Gastroesophageal sphincter (tissue), 4 donors: ENCODE data around the gene PTGIR. TPM values are rescaled to one million over a fixed set of nuclear protein-coding genes. Genes with fewer than 3 reads are reported as not detected.

Experiments used
- ATAC-seq: fragments of 150-250 bp; one replicate; pipeline ENCODE4 v1.9.1; 2016; ENCODE audit warnings: mild to moderate bottlenecking, moderate library complexity
- H3K27ac ChIP-seq, 4 donors: fragments of 200-600 bp; sonication (generic) in 3 of 4; 1 replicate in 3 of 4; 2 replicates in 1 of 4; pipeline ENCODE4 v1.5.1; 2016 to 2019
- H3K27me3 ChIP-seq: fragments of 200-600 bp; sonication (generic); one replicate; pipeline ENCODE4 v1.5.1; 2019
- H3K36me3 ChIP-seq, 2 donors: fragments of 200-600 bp; sonication (generic); one replicate each; pipeline ENCODE4 v1.5.1; 2019; ENCODE audit warnings: control low read depth in 1 of 2
- H3K4me1 ChIP-seq, 3 donors: fragments of 200-600 bp; sonication (generic); 1 replicate in 2 of 3; 2 replicates in 1 of 3; pipeline ENCODE4 v1.5.1; 2016 to 2019; ENCODE audit warnings: control low read depth in 2 of 3
- H3K4me3 ChIP-seq, 2 donors: fragments of 200-600 bp; sonication (generic); one replicate each; pipeline ENCODE4 v1.5.1; 2019; ENCODE audit warnings: mild to moderate bottlenecking in 1 of 2, moderate library complexity in 1 of 2
- H3K9me3 ChIP-seq, 3 donors: fragments of 200-600 bp; sonication (generic); one replicate each; pipeline ENCODE4 v1.5.1; 2017 to 2019; ENCODE audit warnings: control low read depth in 2 of 3
- EP300 ChIP-seq: sonication (generic); formaldehyde crosslinking; IDR thresholded peaks from one replicate; pipeline ENCODE4 v1.6.1; 2017; ENCODE audit warnings: antibody characterized with exemption, mild to moderate bottlenecking
- POLR2A ChIP-seq, 2 donors: fragments of 450-650 bp; IDR thresholded peaks; one replicate each; pipeline ENCODE4 v1.6.1; 2017; ENCODE audit warnings: antibody characterized with exemption in 2 of 2, mild to moderate bottlenecking in 2 of 2, moderate library complexity in 1 of 2
- POLR2AphosphoS5 ChIP-seq: sonication (generic); formaldehyde crosslinking; IDR thresholded peaks from one replicate; pipeline ENCODE4 v1.6.1; 2017; ENCODE audit warnings: antibody characterized with exemption
- WGBS, 2 donors: methylation state at CpG; one replicate each; pipeline ENCODE4 v1.1.5; 2018; ENCODE audit warnings: low coverage in 1 of 2; 5-methylcytosine and 5-hydroxymethylcytosine counted together
- total RNA-seq, 4 donors: library from RNA; depleted of rRNA; stranded (reverse); fragments of >200 nt; gene quantifications; one replicate each; pipeline ENCODE4 v1.1.0, GENCODE V29; 2016
- TF ChIP-seq, protein P1 (sequence below), 4 experiments: fragments of 200-600 bp in 2 of 4; fragments of 450-650 bp in 2 of 4; sonication (generic) in 1 of 4; IDR thresholded peaks; one replicate each; pipeline ENCODE4 v1.5.1; 2017 to 2019; ENCODE audit warnings: antibody characterized with exemption in 4 of 4, mild to moderate bottlenecking in 2 of 4, moderate library complexity in 2 of 4

The PTGIR gene
- total RNA-seq, 4 donors from 2014 or later: 3.6 to 5.9 (median 4.3) TPM

DNA sequence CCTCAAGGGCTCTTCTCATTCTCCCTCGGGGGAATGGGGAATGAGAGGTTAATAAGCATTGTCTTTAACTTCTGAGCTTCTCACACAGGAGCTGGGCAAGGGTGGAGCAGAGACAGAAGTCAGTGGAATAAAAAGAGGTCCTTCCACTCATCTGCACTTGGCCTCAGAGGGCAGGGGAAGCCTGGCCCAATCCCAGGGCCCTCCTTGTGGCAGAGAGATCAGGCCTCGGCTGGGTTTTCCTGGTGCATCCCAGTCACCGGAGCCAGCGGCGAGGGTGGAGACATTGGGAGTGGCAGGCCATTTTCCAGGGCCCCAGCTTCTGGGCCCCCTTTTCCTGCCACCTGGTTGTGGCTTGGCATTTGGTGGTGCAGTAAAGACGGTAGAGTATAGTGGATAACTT is 13.1 kb downstream of the PTGIR start:
- 100% methylated on average over 1 of the region's 6 CpGs; no CpG with 5 or more reads in 1 of the 2 donors for WGBS, 2 donors
- H3K9me3 ChIP-seq: no peaks in the 10 kb centered on the region
- H3K36me3 ChIP-seq: peaks cover 0 to 38% of the 10 kb centered on the region in 2 donors
- H3K4me1 ChIP-seq: peaks cover 0 to 31% (median 0%) of the 10 kb centered on the region in 3 donors
- no peak for ATAC-seq
- H3K4me3 ChIP-seq: no peak overlapping the region
- H3K27ac ChIP-seq: no peak overlapping the region
- no peaks in the 10 kb centered on the region for H3K27me3 ChIP-seq
- TF ChIP-seq POLR2A (IDR thresholded peaks at IDR 0.05) (no peak), EP300 (no peak)
- TF ChIP-seq, protein P1, sequence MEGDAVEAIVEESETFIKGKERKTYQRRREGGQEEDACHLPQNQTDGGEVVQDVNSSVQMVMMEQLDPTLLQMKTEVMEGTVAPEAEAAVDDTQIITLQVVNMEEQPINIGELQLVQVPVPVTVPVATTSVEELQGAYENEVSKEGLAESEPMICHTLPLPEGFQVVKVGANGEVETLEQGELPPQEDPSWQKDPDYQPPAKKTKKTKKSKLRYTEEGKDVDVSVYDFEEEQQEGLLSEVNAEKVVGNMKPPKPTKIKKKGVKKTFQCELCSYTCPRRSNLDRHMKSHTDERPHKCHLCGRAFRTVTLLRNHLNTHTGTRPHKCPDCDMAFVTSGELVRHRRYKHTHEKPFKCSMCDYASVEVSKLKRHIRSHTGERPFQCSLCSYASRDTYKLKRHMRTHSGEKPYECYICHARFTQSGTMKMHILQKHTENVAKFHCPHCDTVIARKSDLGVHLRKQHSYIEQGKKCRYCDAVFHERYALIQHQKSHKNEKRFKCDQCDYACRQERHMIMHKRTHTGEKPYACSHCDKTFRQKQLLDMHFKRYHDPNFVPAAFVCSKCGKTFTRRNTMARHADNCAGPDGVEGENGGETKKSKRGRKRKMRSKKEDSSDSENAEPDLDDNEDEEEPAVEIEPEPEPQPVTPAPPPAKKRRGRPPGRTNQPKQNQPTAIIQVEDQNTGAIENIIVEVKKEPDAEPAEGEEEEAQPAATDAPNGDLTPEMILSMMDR (IDR thresholded peaks at IDR 0.05): no peak

DNA sequence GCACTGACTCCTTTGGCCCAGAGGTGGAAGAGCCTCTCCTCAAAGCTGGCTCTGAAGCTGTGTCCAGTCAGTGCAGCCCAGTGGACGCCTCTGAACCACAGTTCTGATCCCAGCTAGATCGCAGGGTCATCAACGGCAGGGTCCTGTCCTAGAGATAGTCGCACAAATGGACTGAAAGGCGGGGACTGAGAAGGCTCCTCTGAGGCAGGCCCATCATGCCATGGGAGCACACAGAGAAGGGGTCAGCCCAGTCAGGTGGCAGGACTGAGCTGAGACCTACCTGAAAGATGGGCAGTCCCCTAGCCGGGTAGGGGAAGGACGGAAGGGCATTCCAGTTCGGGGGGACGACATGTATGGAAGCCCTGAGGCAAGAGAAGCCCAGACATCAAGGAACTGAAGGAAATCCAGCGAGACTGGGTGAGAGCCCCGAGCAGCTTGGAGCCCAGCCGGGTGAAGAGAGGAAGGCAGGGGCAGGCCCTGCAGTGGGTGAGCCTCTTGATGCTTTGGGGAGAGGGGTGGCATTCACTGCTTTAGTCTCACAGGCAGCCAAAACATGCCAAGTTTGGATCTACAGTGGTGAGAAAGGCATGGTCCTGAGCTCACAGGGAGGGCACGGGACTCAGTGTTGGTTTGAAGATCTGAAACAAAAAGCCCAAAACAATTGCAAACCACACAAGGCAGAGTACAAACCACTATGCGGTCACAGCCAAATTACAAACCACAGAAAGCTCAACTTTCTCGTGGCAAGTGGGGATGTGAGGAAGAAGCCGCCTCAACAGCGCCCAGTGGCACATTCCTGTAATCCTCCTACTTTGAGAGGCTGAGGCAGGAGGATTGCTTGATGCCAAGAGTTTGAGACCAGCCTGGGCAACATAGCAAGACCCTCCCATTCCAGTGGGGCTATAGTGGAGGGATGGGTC is 13.8 kb downstream of the PTGIR start:
- Histone ChIP-seq H3K9me3 (no peaks in the 10 kb centered on the region), H3K27ac (no peak overlapping the region), H3K4me3 (no peak overlapping the region), H3K27me3 (no peaks in the 10 kb centered on the region), H3K36me3 (peaks cover 0 to 44% of the 10 kb centered on the region in 2 donors), H3K4me1 (peaks cover 0 to 32% (median 0%) of the 10 kb centered on the region in 3 donors)
- TF ChIP-seq POLR2AphosphoS5 (no peak), EP300 (no peak), POLR2A (IDR thresholded peaks at IDR 0.05) (no peak)
- WGBS, 2 donors: 75 to 89% methylated on average over 3 to 10 of the region's 17 CpGs
- no peak for ATAC-seq

DNA sequence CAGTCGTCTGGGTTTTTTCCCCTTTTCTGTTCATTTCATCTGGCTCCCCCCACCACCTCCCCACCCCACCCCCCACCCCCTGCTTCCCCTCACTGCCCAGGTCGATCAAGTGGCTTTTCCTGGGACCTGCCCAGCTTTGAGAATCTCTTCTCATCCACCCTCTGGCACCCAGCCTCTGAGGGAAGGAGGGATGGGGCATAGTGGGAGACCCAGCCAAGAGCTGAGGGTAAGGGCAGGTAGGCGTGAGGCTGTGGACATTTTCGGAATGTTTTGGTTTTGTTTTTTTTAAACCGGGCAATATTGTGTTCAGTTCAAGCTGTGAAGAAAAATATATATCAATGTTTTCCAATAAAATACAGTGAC is 14.5 kb downstream of the PTGIR start:
- 44 to 57% methylated on average over 1 to 3 of the region's 5 CpGs for WGBS, 2 donors
- no peak overlapping the region for H3K4me3 ChIP-seq
- peaks cover 0 to 39% (median 0%) of the 10 kb centered on the region in 3 donors for H3K4me1 ChIP-seq
- no peak overlapping the region for H3K27ac ChIP-seq
- no peaks in the 10 kb centered on the region for H3K9me3 ChIP-seq
- ATAC-seq: no peak
- H3K36me3 ChIP-seq: peaks cover 0 to 52% of the 10 kb centered on the region in 2 donors
- TF ChIP-seq, protein P1 (IDR thresholded peaks at IDR 0.05): no peak
- TF ChIP-seq POLR2A (IDR thresholded peaks at IDR 0.05) (no peak), EP300 (no peak), POLR2AphosphoS5 (no peak)
- H3K27me3 ChIP-seq: no peaks in the 10 kb centered on the region

DNA sequence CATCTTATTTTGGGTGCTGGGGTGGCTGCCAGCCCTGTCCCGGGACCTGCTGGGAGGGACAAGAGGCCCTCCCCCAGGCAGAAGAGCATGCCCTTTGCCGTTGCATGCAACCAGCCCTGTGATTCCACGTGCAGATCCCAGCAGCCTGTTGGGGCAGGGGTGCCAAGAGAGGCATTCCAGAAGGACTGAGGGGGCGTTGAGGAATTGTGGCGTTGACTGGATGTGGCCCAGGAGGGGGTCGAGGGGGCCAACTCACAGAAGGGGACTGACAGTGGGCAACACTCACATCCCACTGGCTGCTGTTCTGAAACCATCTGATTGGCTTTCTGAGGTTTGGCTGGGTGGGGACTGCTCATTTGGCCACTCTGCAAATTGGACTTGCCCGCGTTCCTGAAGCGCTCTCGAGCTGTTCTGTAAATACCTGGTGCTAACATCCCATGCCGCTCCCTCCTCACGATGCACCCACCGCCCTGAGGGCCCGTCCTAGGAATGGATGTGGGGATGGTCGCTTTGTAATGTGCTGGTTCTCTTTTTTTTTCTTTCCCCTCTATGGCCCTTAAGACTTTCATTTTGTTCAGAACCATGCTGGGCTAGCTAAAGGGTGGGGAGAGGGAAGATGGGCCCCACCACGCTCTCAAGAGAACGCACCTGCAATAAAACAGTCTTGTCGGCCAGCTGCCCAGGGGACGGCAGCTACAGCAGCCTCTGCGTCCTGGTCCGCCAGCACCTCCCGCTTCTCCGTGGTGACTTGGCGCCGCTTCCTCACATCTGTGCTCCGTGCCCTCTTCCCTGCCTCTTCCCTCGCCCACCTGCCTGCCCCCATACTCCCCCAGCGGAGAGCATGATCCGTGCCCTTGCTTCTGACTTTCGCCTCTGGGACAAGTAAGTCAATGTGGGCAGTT is 15.1 kb downstream of the PTGIR start:
- TF ChIP-seq EP300 (no peak), POLR2A (IDR thresholded peaks at IDR 0.05) (no peak), POLR2AphosphoS5 (no peak)
- TF ChIP-seq, protein P1 (IDR thresholded peaks at IDR 0.05): no peak
- Histone ChIP-seq H3K27me3 (no peaks in the 10 kb centered on the region), H3K4me1 (peaks cover 0 to 44% (median 5%) of the 10 kb centered on the region in 3 donors), H3K27ac (no peak overlapping the region), H3K4me3 (no peak overlapping the region), H3K9me3 (no peaks in the 10 kb centered on the region), H3K36me3 (peaks cover 0 to 53% of the 10 kb centered on the region in 2 donors)
- ATAC-seq: no peak
- 83 to 86% methylated on average over 11 to 23 of the region's 30 CpGs for WGBS, 2 donors
